Left lung (tissue), 10 donors: ENCODE data around the gene MAZ. TPM values are rescaled to one million over a fixed set of nuclear protein-coding genes. Genes with fewer than 3 reads are reported as not detected.
"Not testable (repeated sequence)": the region's sequence is repeated elsewhere in the genome, so short reads cannot be mapped to it uniquely, and the experiment has no call there.

Experiments
- ATAC-seq: fragments of 200-7000 bp; cut with Tn5 transposase; one replicate; pipeline ENCODE4 v1.9.1; 2020; ENCODE audit warnings: moderate library complexity
- DNase-seq, 4 donors: peaks; one replicate each; pipeline ENCODE4 v3.0.0-alpha.2; 2013 to 2020
- H3K27ac ChIP-seq, 2 donors: fragments of 200-600 bp; sonication (generic) in 1 of 2; one replicate each; pipeline versions ENCODE4 v1.5.0 to v1.8.0; 2020 to 2021
- H3K27me3 ChIP-seq, 2 donors: fragments of 200-600 bp; sonication (generic) in 1 of 2; one replicate each; pipeline versions ENCODE4 v1.5.0 to v1.8.0; 2020 to 2021
- H3K36me3 ChIP-seq, 2 donors: fragments of 200-600 bp; sonication (generic) in 1 of 2; one replicate each; pipeline versions ENCODE4 v1.5.0 to v1.8.0; 2020 to 2021
- H3K4me1 ChIP-seq, 2 donors: fragments of 200-600 bp; one replicate each; pipeline ENCODE4 v1.8.0; 2021
- H3K4me3 ChIP-seq, 2 donors: fragments of 200-600 bp; sonication (generic) in 1 of 2; one replicate each; pipeline versions ENCODE4 v1.5.0 to v1.8.0; 2020 to 2021; ENCODE audit warnings: mild to moderate bottlenecking in 1 of 2
- H3K9me3 ChIP-seq, 2 donors: fragments of 200-600 bp; sonication (generic) in 1 of 2; one replicate each; pipeline versions ENCODE4 v1.5.0 to v1.8.0; 2020 to 2021
- intact Hi-C, 2 donors: fragments of 100-400 bp; cut with DNase I; formaldehyde crosslinking; loops; one replicate each; pipeline versions ENCODE4 v1.11.2 to v1.14.2; 2022
- polyA plus RNA-seq, 6 donors: library from polyadenylated mRNA; unstranded; fragments of 120-200 nt; gene quantifications; one replicate each; pipeline ENCODE4 v1.2.1, GENCODE V29; 2013; ENCODE audit not compliant: insufficient read length in 6 of 6
- total RNA-seq, 2 donors: library from RNA; stranded (reverse); fragmentation: NEBNext Ultra II Directional; extraction: Animal tissue kit (Norgen Biotek cat#: 25700); gene quantifications; one replicate each; pipeline ENCODE4 v1.2.1, GENCODE V29; 2021
- TF ChIP-seq, protein P1 (sequence below), 2 donors: fragments of 200-600 bp; sonication (generic) in 1 of 2; IDR thresholded peaks; one replicate each; pipeline versions ENCODE4 v1.5.0 to v1.8.0; 2021; ENCODE audit warnings: antibody characterized with exemption in 2 of 2
- donor health status: DM: no; HTN: yes; CAD: no.
- donor health status: DM: no; HTN: no; CAD: no.

The MAZ gene
- total and polyA plus RNA-seq, 8 donors, result 193 to 353 (median 287) TPM

GRCh38 chr16:29784901-29785500, 21.3 kb upstream of the MAZ start:
- no peak overlapping the region for H3K27ac ChIP-seq
- DNase-seq (peak in 3 of 4 donors; percentile 66 to 95 (median 75)), ATAC-seq (peak; percentile 79)
- intact Hi-C loops, result no loop called here
- TF ChIP-seq, protein P1, sequence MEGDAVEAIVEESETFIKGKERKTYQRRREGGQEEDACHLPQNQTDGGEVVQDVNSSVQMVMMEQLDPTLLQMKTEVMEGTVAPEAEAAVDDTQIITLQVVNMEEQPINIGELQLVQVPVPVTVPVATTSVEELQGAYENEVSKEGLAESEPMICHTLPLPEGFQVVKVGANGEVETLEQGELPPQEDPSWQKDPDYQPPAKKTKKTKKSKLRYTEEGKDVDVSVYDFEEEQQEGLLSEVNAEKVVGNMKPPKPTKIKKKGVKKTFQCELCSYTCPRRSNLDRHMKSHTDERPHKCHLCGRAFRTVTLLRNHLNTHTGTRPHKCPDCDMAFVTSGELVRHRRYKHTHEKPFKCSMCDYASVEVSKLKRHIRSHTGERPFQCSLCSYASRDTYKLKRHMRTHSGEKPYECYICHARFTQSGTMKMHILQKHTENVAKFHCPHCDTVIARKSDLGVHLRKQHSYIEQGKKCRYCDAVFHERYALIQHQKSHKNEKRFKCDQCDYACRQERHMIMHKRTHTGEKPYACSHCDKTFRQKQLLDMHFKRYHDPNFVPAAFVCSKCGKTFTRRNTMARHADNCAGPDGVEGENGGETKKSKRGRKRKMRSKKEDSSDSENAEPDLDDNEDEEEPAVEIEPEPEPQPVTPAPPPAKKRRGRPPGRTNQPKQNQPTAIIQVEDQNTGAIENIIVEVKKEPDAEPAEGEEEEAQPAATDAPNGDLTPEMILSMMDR (IDR thresholded peaks at IDR 0.05), result peak; percentile 80 to 86
- H3K4me3 ChIP-seq, result peak overlapping the region in 1 of 2 donors; percentile 6
- H3K36me3 ChIP-seq, result no peaks in the 10 kb centered on the region
- H3K4me1 ChIP-seq, result peaks cover 2 to 12% of the 10 kb centered on the region in 2 donors
- no peaks in the 10 kb centered on the region for H3K9me3 ChIP-seq
- no peaks in the 10 kb centered on the region for H3K27me3 ChIP-seq

GRCh38 chr16:29787155-29787554, 19.2 kb upstream of the MAZ start:
- H3K27me3 ChIP-seq, H3K36me3 ChIP-seq, ATAC-seq, H3K4me3 ChIP-seq, H3K27ac ChIP-seq, DNase-seq, intact Hi-C loops, H3K9me3 ChIP-seq: not testable (repeated sequence)
- peaks cover 2 to 28% of the 10 kb centered on the region in 2 donors for H3K4me1 ChIP-seq

DNA sequence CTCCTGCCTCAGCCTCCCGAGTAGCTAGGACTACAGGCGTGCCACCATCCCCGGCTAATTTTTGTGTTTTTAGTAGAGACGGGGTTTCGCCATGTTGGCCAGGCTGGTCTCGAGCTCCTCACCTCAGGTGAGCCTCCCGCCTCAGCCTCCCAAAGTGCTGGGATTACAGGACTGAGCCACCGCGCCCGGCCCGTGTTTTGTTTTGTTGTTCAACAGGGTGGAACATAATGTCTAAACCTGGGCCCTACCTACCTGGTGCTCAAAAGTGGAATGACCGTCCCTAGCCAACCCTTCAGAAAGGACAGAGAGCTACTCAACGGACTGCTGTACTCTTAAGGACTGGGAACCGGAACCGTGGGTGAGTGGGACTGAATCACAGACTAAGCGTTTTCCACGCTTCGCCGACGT, 16.6 kb upstream of the MAZ start:
- intact Hi-C loops, result no loop called here
- TF ChIP-seq, protein P1 (IDR thresholded peaks at IDR 0.05), result no peak
- peak overlapping the region; percentile 97 for H3K4me3 ChIP-seq
- DNase-seq (no peak), ATAC-seq (peak; percentile 51)
- H3K36me3 ChIP-seq, result no peaks in the 10 kb centered on the region
- H3K27me3 ChIP-seq, result no peaks in the 10 kb centered on the region
- peak overlapping the region; percentile 89 to 97 for H3K27ac ChIP-seq
- H3K9me3 ChIP-seq, result no peaks in the 10 kb centered on the region
- H3K4me1 ChIP-seq, result peaks cover 0 to 32% of the 10 kb centered on the region in 2 donors

- Histone ChIP-seq H3K9me3 (no peaks in the 10 kb centered on the region), H3K36me3 (no peaks in the 10 kb centered on the region), H3K4me3 (peak within 1 kb of the TSS; percentile 97), H3K27me3 (no peaks in the 10 kb centered on the region), H3K27ac (peak within 1 kb of the TSS; percentile 89 to 97), H3K4me1 (peaks cover 0 to 34% of the 10 kb centered on the region in 2 donors)
- DNase-seq (peak; percentile 99 to 100 (median 100)), ATAC-seq (peak; percentile 98)
- intact Hi-C loops, result no loop called here
- TF ChIP-seq, protein P1 (IDR thresholded peaks at IDR 0.05), result peak; percentile 57 to 80
Observed at GRCh38 chr16:29790183-29790948, 16.0 kb upstream of the MAZ start, which contains the start of gene KIF22. TSS of gene KIF22 (plus strand) at chr16:29790751. CDS start at chr16:29790760, 9 bp downstream.

- ATAC-seq (peak; percentile 0), DNase-seq (no peak)
- H3K27me3 ChIP-seq, result no peaks in the 10 kb centered on the region
- no peaks in the 10 kb centered on the region for H3K36me3 ChIP-seq
- H3K4me3 ChIP-seq, result peak overlapping the region; percentile 97
- peak overlapping the region in 1 of 2 donors; percentile 97 for H3K27ac ChIP-seq
- intact Hi-C loops, result no loop called here
- H3K4me1 ChIP-seq, result peaks cover 0 to 34% of the 10 kb centered on the region in 2 donors
- H3K9me3 ChIP-seq, result no peaks in the 10 kb centered on the region
- TF ChIP-seq, protein P1 (IDR thresholded peaks at IDR 0.05), result no peak
Observed at GRCh38 chr16:29790949-29791844, 15.1 kb upstream of the MAZ start.
